Stimulated activated effector memory CD8-positive, alpha-beta T cell treated with anti-CD3 and anti-CD28 coated beads, Interleukin-12 subunit alpha, Interleukin-12 subunit beta, amount 100 ng/mL, for 72 hours (primary cell): ENCODE data around the gene SCN1B.
"Not testable (repeated sequence)": the region's sequence is repeated elsewhere in the genome, so short reads cannot be mapped to it uniquely, and the experiment has no call there.

Experiments used
- ATAC-seq: fragments of 150-1000 bp; cut with Tn5 transposase; 2 replicates; pipeline ENCODE4 v1.10.0; 2021
- DNase-seq, 2 donors: peaks; one replicate each; pipeline ENCODE4 v3.0.0; 2021 to 2022; ENCODE audit warnings: low spot score in 2 of 2
- H3K27ac Mint-ChIP-seq: one replicate; pipeline ENCODE4 v1.8.0; 2022; ENCODE audit warnings: mild to moderate bottlenecking, mixed read lengths
- H3K36me3 Mint-ChIP-seq: one replicate; pipeline ENCODE4 v1.8.0; 2022; ENCODE audit warnings: mild to moderate bottlenecking, mixed read lengths
- H3K4me1 Mint-ChIP-seq: one replicate; pipeline ENCODE4 v1.8.0; 2022; ENCODE audit warnings: mixed read lengths
- H3K4me3 Mint-ChIP-seq: one replicate; pipeline ENCODE4 v1.8.0; 2022; ENCODE audit warnings: mild to moderate bottlenecking, mixed read lengths
- H3K9me3 Mint-ChIP-seq: one replicate; pipeline ENCODE4 v1.8.0; 2022; ENCODE audit warnings: mixed read lengths

Gene SCN1B

DNA sequence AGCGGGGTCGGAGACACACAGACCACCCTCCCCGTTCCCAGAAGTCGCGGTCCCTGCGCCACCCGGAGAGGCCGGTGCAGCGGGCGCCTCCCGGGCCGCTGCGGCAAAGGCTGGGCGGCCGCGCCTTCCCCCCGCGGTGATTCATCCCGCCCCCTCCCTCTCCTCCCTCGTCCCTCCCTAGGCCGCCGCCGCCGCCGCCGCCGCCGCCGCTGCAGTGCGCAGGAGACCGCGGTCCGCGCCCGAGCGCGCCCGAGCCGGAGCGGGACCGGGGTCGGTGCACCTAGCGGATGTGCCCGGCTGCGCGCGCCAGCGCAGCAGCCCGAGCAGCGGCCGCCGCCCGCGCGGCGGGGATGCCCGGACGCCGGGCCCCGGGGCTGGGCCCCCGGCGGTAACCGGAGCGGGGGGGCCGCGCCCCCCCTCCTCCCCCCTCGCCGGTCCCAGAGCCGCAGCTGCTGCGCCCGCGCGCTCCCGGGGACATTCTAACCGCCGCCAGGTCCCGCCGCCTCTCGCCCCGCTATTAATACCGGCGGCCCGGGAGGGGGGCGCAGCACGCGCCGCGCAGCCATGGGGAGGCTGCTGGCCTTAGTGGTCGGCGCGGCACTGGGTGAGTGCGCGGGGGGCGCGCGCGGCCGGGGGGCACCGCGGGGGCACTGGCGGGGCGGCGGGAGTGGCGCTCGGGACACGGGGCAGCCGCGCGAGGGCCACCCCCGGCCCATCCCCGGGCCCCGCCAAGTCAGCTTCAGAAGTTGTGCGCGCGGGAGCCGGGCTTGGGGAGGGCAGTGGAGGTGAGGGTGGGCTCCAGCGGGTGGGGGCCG lies at the start of gene SCN1B:
SCN1B (plus strand) TSS at position 214 of the 815 bp plus-strand sequence; CDS start at position 565, 351 bp downstream.
- Mint-ChIP-seq H3K36me3 (peaks cover 33% of the 10 kb centered on the region), H3K27ac (peak within 1 kb of the TSS; percentile 2), H3K4me3 (peak within 1 kb of the TSS; percentile 54), H3K9me3 (no peaks in the 10 kb centered on the region), H3K4me1 (peaks cover 16% of the 10 kb centered on the region)
- DNase-seq (peak in 1 of 2 donors; percentile 51), ATAC-seq (peak; percentile 83)

DNA sequence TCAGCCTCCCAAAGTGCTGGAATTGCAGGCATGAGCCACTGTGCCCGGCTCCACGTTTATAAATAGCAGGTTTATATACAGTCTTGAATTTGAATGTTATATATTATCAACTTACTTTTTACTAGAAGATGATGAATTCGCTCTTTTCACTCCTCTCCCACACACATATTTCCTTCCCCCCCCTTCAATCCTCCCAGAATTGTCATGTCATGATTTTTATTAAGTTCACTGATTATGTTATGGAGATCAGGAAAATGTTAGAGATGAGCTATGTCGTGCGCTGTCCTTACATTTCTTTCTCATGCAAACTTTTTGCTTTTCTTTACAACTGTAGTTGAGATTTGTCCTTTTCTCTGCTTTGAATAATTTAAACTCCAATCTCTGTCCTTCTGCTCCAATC lies 48.0 kb upstream of the SCN1B start:
- no peak overlapping the region for H3K4me3 Mint-ChIP-seq
- H3K36me3 Mint-ChIP-seq: no peaks in the 10 kb centered on the region
- peaks cover 12% of the 10 kb centered on the region for H3K4me1 Mint-ChIP-seq
- ATAC-seq: no peak
- H3K9me3 Mint-ChIP-seq: no peaks in the 10 kb centered on the region
- H3K27ac Mint-ChIP-seq: no peak overlapping the region
- DNase-seq: no peak

DNA sequence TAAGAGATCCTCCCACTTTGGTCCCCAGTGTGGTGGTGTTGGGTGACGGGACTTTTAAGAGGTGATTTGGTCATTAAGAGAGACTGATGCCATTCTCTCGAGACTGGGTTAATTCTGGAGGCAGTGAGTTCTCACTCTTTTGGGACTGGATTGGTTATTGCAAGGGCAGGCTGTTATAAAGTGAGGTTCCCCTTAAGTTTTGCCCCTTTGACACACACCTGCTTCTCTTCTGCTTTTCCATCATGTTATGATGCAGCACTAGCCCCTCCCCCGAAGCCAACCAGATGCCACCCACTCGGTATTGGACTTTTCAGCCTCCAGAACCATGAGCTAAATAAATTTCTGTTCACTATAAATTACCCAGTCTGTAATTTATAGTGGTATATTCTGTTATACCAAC lies 46.5 kb upstream of the SCN1B start:
- Mint-ChIP-seq H3K4me3 (no peak overlapping the region), H3K4me1 (peaks cover 18% of the 10 kb centered on the region), H3K9me3 (no peaks in the 10 kb centered on the region), H3K27ac (no peak overlapping the region), H3K36me3 (no peaks in the 10 kb centered on the region)
- ATAC-seq: no peak
- no peak for DNase-seq

DNA sequence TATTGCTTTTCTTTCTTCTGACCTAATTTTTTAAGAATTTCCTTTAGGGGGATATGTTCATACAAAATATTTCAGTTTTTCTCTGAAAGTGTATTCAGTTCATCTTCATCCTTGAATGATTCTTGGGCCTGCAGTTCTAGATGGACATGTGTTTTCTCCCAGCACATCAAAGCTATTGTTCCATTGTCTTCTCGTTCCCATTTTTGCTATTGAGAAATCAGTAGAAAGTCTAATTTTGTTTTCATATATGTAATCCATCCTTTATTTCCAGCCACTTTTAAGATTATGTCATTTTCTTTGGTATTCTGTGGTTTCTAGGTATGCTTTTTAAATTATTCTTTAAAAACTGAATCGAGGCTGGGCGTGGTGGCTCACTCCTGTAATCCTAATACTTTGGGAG lies 46.0 kb upstream of the SCN1B start:
- DNase-seq (no peak), ATAC-seq (no peak)
- Mint-ChIP-seq H3K27ac (no peak overlapping the region), H3K36me3 (no peaks in the 10 kb centered on the region), H3K4me3 (no peak overlapping the region), H3K4me1 (peaks cover 23% of the 10 kb centered on the region), H3K9me3 (no peaks in the 10 kb centered on the region)

DNA sequence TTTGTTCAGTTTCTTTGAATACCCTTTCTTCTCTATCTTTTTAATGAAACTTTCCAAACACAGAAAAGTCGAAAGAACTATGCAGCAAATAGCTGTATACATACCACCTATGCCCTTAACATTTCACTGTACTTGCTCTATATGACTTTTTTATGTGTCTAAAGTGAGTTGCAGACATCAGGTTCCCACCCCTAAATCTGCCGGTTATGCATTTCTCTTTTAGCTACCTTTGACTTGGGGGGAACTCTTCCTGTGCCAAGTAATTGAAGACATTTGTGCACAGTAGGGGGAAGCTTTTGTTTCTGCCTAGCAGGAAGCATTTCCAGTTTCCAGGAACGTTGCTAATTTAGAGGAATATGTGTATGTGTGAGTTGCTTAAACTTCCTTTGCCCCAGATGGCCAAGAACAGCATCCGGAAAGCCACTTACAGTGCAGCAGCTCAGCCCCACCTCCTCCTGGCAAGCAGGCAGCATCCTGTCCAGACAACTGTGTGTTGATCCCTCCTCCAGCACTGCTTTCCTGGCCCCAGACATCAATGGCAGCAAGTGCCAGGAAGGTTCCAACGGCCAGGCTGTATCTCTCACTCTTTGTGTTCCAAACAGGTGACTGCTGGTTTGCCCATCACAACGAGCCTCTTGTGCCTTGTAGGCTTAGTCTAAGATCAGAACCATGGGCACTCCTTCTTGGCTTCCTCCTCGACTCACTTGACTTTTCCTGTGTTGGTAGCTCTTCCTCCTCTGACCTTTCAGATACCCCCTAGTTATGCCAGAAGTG lies 44.8 kb upstream of the SCN1B start:
- peaks cover 29% of the 10 kb centered on the region for H3K4me1 Mint-ChIP-seq
- peaks cover 1% of the 10 kb centered on the region for H3K36me3 Mint-ChIP-seq
- peak overlapping the region; percentile 74 for H3K27ac Mint-ChIP-seq
- no peaks in the 10 kb centered on the region for H3K9me3 Mint-ChIP-seq
- DNase-seq: no peak
- peak overlapping the region; percentile 65 for H3K4me3 Mint-ChIP-seq
- ATAC-seq: peak; percentile 72

DNA sequence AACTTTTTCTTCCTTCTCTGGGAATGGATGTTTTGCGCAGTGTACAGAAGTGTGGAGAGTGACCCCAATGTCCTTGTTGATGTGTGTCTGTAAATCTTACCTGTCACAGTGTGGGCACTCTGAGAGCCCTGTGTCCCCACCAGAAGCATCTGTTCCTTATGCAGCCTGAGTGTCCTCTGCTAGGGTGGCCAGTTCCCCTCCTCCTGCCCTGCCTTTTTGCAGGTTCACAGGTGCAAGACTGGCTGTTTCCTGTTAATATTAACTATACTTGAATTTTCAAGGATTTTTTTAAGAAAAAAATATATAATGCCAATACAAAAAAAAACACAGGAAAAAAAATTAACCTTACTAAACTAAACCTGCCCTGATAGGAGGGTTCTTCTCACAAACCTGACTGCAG lies 42.2 kb upstream of the SCN1B start:
- DNase-seq (no peak), ATAC-seq (no peak)
- H3K4me1 Mint-ChIP-seq: peaks cover 49% of the 10 kb centered on the region
- no peaks in the 10 kb centered on the region for H3K9me3 Mint-ChIP-seq
- H3K4me3 Mint-ChIP-seq: no peak overlapping the region
- H3K27ac Mint-ChIP-seq: no peak overlapping the region
- H3K36me3 Mint-ChIP-seq: peaks cover 6% of the 10 kb centered on the region

DNA sequence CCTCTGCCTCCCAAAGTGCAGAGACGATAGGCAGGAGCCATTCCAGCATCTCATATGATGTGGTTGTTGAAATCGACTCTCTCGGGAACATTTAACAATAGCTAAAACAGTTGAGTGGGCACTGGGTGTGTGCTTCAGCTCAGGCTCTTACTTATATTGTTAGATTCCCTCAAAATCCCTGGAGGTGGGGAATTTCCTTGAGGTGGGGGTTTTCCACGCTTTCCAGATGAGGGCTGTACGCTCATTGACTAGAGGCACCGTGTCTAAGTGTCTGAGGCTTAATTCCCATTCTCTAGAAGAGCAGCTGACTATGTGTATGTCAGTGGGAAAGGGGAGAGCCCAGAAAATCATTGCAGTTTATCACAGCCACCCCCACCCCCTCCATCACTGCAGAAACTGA lies 41.0 kb upstream of the SCN1B start:
- Mint-ChIP-seq H3K4me1 (peaks cover 56% of the 10 kb centered on the region), H3K9me3 (no peaks in the 10 kb centered on the region), H3K4me3 (peak overlapping the region; percentile 15), H3K36me3 (peaks cover 6% of the 10 kb centered on the region), H3K27ac (peak overlapping the region; percentile 58)
- DNase-seq (no peak), ATAC-seq (no peak)

DNA sequence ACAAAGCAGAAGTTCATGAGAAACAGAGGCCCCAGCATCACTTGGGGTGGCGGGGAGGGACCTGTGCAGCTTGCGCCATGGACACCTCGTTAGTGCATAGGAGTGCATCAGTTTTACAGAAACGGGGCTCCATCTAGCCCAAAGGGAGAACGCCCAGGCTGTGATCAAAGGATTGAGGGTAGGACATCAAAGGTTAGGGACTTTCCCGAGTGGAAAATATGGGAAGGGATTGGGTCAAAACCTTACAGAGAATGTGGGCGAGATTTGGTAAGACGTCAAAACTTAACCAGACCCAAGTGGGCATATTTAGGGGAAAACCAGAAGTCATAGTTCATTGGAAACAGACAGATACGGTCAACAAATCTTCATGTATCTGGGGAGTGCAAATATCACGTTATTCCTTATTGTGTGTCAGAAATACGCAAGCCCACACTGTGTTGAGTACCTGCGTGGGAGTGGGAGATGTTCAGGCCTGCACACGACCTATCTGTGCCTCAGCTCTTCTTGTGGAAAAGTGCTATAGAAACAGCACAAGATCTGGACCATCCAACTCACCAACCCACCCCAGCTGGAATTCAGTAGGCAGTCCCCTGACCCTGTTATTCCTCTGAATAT lies 39.6 kb upstream of the SCN1B start:
- peak overlapping the region; percentile 74 for H3K27ac Mint-ChIP-seq
- ATAC-seq (peak; percentile 74), DNase-seq (no peak)
- peaks cover 51% of the 10 kb centered on the region for H3K4me1 Mint-ChIP-seq
- H3K36me3 Mint-ChIP-seq: peaks cover 6% of the 10 kb centered on the region
- H3K9me3 Mint-ChIP-seq: no peaks in the 10 kb centered on the region
- peak overlapping the region; percentile 33 for H3K4me3 Mint-ChIP-seq

DNA sequence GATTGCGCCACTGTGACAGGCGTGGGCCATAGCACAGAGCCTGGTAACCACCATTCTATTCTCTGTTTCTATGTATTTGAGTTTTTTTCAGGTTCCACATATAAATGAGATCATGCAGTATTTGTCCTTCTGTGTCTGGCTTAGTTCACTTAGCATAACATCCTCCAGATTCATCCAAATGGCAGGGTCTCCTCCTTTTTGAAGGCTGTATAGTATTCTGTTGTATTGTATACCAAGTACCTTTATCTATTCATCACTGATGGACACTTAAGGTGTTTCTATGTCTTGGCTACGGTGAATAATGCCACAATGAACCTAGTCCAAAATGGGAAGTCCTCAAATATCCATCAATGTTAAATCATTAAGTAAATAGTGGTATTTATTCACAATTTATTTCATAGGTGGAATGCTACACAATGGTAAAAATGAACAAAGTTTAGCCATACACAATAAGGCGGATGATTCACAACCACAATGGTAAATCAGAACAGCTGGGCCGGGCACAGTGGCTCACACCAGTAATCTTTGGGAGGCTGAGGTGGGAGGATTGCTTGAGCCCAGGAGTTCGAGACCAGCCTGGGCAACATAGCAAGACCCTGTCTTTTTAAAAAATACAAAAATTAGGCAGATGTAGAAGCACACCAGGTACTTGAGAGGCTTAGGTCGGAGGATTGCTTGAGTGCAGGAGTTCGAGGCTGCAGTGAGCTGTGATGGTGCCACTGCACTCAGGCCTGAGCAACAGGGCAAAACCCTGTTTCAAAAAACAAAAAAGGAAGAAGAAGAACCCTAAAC lies 38.5 kb upstream of the SCN1B start:
- peak overlapping the region; percentile 68 for H3K27ac Mint-ChIP-seq
- no peak for ATAC-seq
- H3K4me1 Mint-ChIP-seq: peaks cover 47% of the 10 kb centered on the region
- peak overlapping the region; percentile 10 for H3K4me3 Mint-ChIP-seq
- H3K9me3 Mint-ChIP-seq: no peaks in the 10 kb centered on the region
- DNase-seq: no peak
- H3K36me3 Mint-ChIP-seq: peaks cover 6% of the 10 kb centered on the region

DNA sequence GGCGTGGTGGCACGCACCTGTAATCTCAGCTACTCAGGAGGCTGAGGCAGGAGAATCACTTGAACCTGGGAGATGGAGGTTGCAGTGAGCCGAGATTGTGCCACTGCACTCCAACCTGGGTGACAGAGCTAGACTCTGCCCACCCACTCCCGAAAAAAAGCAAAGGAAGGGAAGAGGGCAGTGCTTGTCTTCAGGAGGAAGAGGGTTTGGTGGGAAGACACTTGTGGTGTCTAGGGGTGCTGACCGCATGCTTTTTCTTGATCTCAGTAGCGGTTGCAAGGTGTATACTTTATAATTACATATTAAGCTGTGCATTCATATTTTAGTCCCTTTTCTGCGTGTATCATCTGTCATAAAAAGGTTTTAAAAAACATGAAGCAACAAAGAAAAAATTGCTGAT lies 37.7 kb upstream of the SCN1B start:
- Mint-ChIP-seq H3K4me3 (peak overlapping the region; percentile 10), H3K27ac (peak overlapping the region; percentile 68), H3K36me3 (peaks cover 12% of the 10 kb centered on the region), H3K4me1 (peaks cover 54% of the 10 kb centered on the region)
- H3K9me3 Mint-ChIP-seq, ATAC-seq, DNase-seq: not testable (repeated sequence)

DNA sequence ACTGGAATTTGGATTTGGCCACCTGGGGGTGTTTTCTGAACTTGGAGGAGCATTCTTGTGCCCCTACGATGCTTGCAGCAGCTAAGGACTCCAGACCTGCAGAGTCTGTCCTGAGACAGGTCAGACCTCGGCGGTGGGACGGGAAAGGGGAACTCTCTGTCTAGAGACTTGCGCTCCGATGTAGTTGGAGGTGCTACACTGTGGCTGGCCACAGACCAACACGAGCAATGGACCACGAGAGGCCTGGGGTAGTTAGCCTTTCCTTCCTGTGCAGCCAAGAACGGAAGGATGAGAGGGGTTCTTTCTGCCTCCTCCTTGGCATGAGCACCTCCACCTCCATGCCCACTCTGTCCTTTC lies 36.0 kb upstream of the SCN1B start:
- DNase-seq: no peak
- Mint-ChIP-seq H3K27ac (peak overlapping the region; percentile 75), H3K4me3 (no peak overlapping the region), H3K9me3 (no peaks in the 10 kb centered on the region), H3K36me3 (peaks cover 18% of the 10 kb centered on the region), H3K4me1 (peaks cover 56% of the 10 kb centered on the region)
- no peak for ATAC-seq

DNA sequence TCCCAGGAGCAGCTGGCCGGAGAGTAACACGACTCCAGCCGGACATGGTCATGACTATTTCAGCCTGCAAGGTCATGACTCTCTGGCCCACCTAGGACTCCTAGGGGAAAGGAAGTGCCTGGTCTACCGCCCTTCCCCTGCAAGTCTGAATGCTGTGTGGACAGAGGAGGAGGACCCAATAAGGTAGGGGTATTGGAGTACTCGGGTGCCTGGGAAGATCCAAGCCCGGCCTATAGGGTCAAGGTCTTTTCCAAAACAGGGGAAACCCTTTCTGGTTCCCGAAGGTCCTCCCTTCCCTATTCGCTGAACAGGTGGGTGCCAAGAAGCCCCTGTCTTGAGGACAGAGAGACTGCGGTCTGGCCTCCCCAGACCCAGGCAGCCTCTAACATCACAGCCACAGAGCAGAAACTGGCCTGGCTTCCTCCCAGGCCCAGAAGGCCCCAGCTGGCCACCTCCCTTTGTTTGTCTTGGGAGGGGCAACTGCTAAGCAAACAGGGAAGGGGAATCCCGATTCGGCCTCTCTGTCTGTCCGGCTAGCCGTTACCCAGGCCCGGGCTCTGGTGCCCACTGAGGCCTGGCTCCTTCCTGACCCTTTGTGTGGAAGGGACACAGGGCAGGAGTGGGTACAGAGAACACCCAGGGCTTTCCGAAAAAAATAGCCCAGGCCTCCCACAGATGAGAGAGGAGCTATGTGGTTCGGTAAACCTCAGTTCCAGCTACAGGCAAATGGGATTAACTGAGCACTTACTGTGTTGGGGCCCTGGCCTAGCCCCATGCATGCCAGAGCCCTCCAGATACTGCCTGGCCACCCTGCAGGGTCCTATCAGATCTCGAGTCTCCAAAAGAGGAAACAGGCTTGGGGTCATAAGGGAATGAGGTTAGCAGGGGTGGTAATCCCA lies 35.4 kb upstream of the SCN1B start:
- Mint-ChIP-seq H3K9me3 (no peaks in the 10 kb centered on the region), H3K36me3 (peaks cover 18% of the 10 kb centered on the region), H3K4me1 (peaks cover 56% of the 10 kb centered on the region), H3K4me3 (no peak overlapping the region), H3K27ac (no peak overlapping the region)
- ATAC-seq (no peak), DNase-seq (no peak)

DNA sequence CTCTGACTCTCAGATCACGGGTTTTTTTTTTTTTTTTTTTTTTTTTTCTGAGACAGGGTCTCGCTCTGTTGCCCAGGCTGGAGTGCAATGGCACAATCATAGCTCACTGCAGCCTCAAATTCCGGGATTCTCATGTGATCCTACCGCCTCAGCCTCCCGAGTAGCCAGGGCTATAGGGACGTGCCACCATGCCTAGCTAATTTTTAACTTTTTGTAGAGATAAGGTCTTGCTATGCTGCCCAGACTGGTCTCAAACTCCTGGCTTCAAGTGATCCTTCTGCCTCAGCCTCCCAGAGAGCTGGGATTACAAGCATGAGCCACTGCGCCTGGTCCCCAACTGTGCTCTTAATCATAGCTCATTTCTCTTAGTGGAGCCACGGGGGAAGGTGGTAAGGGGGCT lies 34.7 kb upstream of the SCN1B start:
- Mint-ChIP-seq H3K4me3 (no peak overlapping the region), H3K9me3 (no peaks in the 10 kb centered on the region), H3K4me1 (peaks cover 50% of the 10 kb centered on the region), H3K27ac (no peak overlapping the region), H3K36me3 (peaks cover 16% of the 10 kb centered on the region)
- ATAC-seq (no peak), DNase-seq (no peak)

DNA sequence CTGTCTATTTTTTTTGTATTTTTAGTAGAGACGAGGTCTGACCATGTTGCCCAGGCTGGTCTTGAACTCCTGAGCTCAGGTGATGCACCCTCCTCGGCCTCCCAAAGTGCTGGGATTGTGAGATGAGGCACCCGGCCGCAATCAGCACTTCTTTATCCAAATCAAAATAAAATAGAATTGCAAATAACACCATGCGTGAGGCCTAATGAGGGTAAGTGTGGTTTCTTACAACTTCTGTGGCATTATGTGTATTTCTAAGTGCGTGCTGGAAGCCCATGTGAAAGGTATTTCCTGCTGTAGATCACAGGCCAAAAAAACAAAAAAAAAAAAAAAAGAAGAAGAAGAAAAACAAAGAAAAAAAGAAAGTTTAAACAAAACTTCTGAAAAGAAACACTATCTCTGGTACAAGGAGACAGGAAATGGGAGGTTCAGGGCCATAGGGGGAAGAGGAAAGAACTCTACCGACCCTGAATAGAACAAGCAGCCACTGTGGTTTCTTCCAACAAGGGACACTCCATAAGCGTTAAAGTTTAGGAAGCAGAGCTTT lies 33.1 kb upstream of the SCN1B start:
- H3K27ac Mint-ChIP-seq: peak overlapping the region; percentile 97
- peak overlapping the region; percentile 90 for H3K4me3 Mint-ChIP-seq
- H3K4me1 Mint-ChIP-seq: peaks cover 50% of the 10 kb centered on the region
- ATAC-seq (no peak), DNase-seq (no peak)
- no peaks in the 10 kb centered on the region for H3K9me3 Mint-ChIP-seq
- H3K36me3 Mint-ChIP-seq: peaks cover 24% of the 10 kb centered on the region
